Body of pancreas (tissue), 4 donors: ENCODE data around the gene ZNF384. TPM values are rescaled to one million over a fixed set of nuclear protein-coding genes. Genes with fewer than 3 reads are reported as not detected.

Experiments
- ATAC-seq: fragments of 150-250 bp; one replicate; pipeline ENCODE4 v1.9.1; 2016
- DNase-seq, 4 donors: peaks; one replicate each; pipeline ENCODE4 v3.0.0-alpha.2; 2019
- H3K27ac ChIP-seq, 4 donors: fragments of 200-600 bp; sonication (generic); 1 replicate in 3 of 4; 2 replicates in 1 of 4; pipeline versions ENCODE4 v1.5.1 to v1.6.1; 2016 to 2019; ENCODE audit warnings: mild to moderate bottlenecking in 1 of 4, mixed read lengths in 1 of 4, moderate library complexity in 1 of 4
- H3K27me3 ChIP-seq, 2 donors: fragments of 200-600 bp; sonication (generic); one replicate each; pipeline ENCODE4 v1.6.0; 2016; ENCODE audit warnings: mild to moderate bottlenecking in 1 of 2
- H3K36me3 ChIP-seq, 2 donors: fragments of 200-600 bp; sonication (generic); replicated peaks in 1 of 2; 2 replicates each; pipeline ENCODE4 v1.5.1; 2016; ENCODE audit warnings: low read depth in 2 of 2; ENCODE audit not compliant: insufficient read depth in 1 of 2
- H3K4me1 ChIP-seq: fragments of 200-600 bp; sonication (generic); one replicate; pipeline ENCODE4 v1.6.0; 2016
- H3K4me3 ChIP-seq, 2 donors: fragments of 200-600 bp; sonication (generic); 1 replicate in 1 of 2; 2 replicates in 1 of 2; pipeline ENCODE4 v1.5.1; 2016 to 2019
- H3K9me3 ChIP-seq, 3 donors: fragments of 200-600 bp; sonication (generic); 1 replicate in 2 of 3; 2 replicates in 1 of 3; pipeline ENCODE4 v1.5.1; 2016
- POLR2A ChIP-seq, 3 donors: fragments of 450-650 bp; IDR thresholded peaks; one replicate each; pipeline ENCODE4 v1.6.1; 2016; ENCODE audit warnings: antibody characterized with exemption in 3 of 3, mild to moderate bottlenecking in 2 of 3
- WGBS, 2 donors: methylation state at CpG; one replicate each; pipeline ENCODE4 v1.1.5; 2017; 5-methylcytosine and 5-hydroxymethylcytosine counted together
- intact Hi-C: fragments of 100-400 bp; cut with DNase I; formaldehyde crosslinking; loops from one replicate; pipeline ENCODE4 v1.15.1; 2023
- total RNA-seq, 2 donors: library from RNA; depleted of rRNA; stranded (reverse); fragments of >200 nt; gene quantifications; one replicate each; pipeline ENCODE4 v1.1.0, GENCODE V29; 2016
- TF ChIP-seq, protein P1 (sequence below), 7 experiments: fragments of 450-650 bp in 4 of 7; fragments of 200-600 bp in 3 of 7; sonication (generic) in 3 of 7; IDR thresholded peaks; one replicate each; pipeline ENCODE4 v1.5.1; 2016 to 2019; ENCODE audit warnings: antibody characterized with exemption in 7 of 7

The ZNF384 gene
- total RNA-seq, 2 donors from 2014 or later = 20.0 to 25.4 TPM

DNA sequence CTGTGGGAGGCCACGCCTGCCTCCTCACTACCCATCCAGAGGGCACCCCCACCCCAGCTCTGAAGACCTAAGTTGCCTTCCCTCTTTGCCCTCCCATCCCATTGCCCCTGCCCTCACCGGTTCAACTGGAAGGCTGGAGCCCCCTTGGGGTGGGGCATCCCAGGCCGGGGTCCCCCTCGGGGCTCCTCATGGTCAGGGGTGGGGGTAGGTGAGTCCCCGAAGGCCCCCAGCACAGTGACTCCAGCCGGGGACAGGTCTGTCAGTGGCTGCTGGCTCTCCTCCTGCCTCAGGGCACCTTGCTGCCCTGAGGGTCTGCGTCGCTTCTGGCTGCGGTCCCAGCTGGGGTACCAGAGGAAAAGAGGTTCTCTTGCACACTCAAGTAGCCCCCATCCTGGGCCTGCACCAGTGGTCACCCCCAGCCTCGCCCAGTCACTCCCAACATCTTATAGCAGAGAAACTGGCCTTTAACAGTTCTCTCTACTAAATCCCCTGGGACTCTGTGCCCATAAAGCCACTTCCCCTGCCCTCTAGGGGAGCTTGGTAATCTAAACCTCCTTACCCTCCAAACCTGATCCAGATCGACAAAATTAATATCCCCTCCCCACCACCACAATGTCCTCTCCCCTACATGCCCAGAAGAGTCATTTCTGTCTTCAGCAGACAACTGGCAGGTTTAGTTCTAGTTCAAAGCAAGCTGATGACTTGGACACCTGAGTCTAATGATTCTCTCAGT, 6.3 kb upstream of the ZNF384 start:
- H3K9me3 ChIP-seq = no peaks in the 10 kb centered on the region
- H3K27ac ChIP-seq = no peak overlapping the region
- WGBS, 2 donors = 28 to 44% methylated on average over 5 to 10 of the region's 11 CpGs
- H3K27me3 ChIP-seq = peaks cover 6 to 8% of the 10 kb centered on the region in 2 donors
- H3K4me3 ChIP-seq = no peak overlapping the region
- peaks cover 11% of the 10 kb centered on the region for H3K4me1 ChIP-seq
- TF ChIP-seq, protein P1, sequence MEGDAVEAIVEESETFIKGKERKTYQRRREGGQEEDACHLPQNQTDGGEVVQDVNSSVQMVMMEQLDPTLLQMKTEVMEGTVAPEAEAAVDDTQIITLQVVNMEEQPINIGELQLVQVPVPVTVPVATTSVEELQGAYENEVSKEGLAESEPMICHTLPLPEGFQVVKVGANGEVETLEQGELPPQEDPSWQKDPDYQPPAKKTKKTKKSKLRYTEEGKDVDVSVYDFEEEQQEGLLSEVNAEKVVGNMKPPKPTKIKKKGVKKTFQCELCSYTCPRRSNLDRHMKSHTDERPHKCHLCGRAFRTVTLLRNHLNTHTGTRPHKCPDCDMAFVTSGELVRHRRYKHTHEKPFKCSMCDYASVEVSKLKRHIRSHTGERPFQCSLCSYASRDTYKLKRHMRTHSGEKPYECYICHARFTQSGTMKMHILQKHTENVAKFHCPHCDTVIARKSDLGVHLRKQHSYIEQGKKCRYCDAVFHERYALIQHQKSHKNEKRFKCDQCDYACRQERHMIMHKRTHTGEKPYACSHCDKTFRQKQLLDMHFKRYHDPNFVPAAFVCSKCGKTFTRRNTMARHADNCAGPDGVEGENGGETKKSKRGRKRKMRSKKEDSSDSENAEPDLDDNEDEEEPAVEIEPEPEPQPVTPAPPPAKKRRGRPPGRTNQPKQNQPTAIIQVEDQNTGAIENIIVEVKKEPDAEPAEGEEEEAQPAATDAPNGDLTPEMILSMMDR (IDR thresholded peaks at IDR 0.05) = no peak
- TF ChIP-seq POLR2A (IDR thresholded peaks at IDR 0.05) = no peak
- H3K36me3 ChIP-seq = no peaks in the 10 kb centered on the region
- intact Hi-C loops = no loop called here
- DNase-seq (no peak), ATAC-seq (no peak)

DNA sequence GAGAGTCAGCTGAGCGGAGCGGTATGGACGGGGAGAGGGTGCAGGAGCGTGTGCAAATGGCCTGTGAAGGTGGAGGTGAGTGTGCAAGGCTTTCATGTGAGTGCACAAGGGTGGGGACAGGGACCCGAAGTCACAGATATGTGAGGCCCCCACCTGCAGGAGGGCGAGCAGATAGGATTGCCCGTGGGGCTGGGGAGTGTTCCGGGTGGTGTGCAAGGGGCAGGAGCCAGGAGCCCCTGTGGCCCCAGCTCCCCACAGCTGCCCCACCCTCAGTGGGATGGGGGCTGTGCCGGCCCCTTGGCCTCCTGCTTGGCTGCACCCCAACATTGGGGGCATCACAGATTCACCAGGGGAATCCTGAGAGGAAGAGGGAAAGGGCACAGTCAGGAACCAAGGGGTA, 5.5 kb upstream of the ZNF384 start:
- Histone ChIP-seq H3K36me3 (no peaks in the 10 kb centered on the region), H3K4me3 (no peak overlapping the region), H3K27ac (no peak overlapping the region), H3K9me3 (no peaks in the 10 kb centered on the region), H3K4me1 (peaks cover 9% of the 10 kb centered on the region), H3K27me3 (peaks cover 0 to under 1% of the 10 kb centered on the region in 2 donors)
- 57 to 63% methylated on average over 7 to 9 of the region's 9 CpGs for WGBS, 2 donors
- no peak for TF ChIP-seq POLR2A (IDR thresholded peaks at IDR 0.05)
- TF ChIP-seq, protein P1 (IDR thresholded peaks at IDR 0.05) = no peak
- intact Hi-C loops = no loop called here
- no peak for DNase-seq
- no peak for ATAC-seq

DNA sequence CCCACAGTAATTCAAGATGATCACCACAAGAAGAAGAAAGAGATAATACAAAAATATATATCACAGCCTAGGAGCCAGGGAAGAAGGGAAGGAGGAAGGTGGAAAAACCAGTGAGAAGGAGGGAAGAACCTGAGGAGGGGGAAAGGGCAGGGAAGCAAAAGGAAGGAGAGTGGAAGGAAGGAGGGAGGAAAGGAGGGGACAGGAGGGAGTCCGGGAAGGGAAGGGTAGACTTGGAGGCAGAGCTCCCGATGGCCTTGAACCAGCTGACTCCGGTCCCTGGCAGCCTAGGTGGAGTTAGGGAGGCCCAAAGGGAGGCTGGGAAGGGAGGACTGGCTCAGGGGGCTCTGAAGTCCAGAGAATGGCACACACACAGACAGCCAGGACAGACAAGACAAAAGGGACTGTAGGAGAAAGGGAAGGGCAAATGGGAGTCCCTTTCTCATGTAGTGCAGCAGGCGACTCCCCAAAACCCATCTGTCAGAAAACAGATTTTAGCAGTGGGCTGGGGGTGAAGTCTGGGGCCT, 4.7 kb upstream of the ZNF384 start:
- intact Hi-C loops = no loop called here
- no peak for TF ChIP-seq POLR2A (IDR thresholded peaks at IDR 0.05)
- TF ChIP-seq, protein P1 (IDR thresholded peaks at IDR 0.05) = no peak
- no peaks in the 10 kb centered on the region for H3K36me3 ChIP-seq
- no peak overlapping the region for H3K4me3 ChIP-seq
- 47 to 48% methylated on average over 4 of the region's 4 CpGs for WGBS, 2 donors
- DNase-seq (no peak), ATAC-seq (no peak)
- no peaks in the 10 kb centered on the region for H3K27me3 ChIP-seq
- no peak overlapping the region for H3K27ac ChIP-seq
- H3K4me1 ChIP-seq = peaks cover 9% of the 10 kb centered on the region
- H3K9me3 ChIP-seq = no peaks in the 10 kb centered on the region

DNA sequence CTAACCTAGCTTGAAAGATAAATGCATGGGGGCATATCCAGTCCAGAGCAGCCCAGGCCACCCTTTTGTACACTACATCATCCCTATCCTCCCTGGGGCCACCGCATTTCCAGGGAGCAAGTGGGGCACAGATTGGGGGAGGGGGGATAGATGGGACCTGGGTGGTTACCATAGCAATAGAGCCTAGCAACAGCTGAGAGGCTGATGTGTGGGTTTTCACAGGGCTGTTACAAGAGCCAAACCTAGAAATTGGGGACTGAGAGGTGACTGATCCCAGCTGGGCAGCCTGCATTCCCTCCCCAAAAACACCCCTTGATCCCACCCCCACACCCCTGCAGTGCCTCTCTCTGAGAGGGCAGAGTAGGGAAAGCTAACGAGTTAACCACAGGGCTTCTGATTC, 3.7 kb upstream of the ZNF384 start:
- no peak for ATAC-seq
- no peak for DNase-seq
- intact Hi-C loops = no loop called here
- peaks cover 16% of the 10 kb centered on the region for H3K4me1 ChIP-seq
- WGBS, 2 donors = 36 to 62% methylated on average over 1 to 2 of the region's 2 CpGs
- no peaks in the 10 kb centered on the region for H3K9me3 ChIP-seq
- H3K27ac ChIP-seq = no peak overlapping the region
- H3K36me3 ChIP-seq = no peaks in the 10 kb centered on the region
- H3K4me3 ChIP-seq = no peak overlapping the region
- TF ChIP-seq, protein P1 (IDR thresholded peaks at IDR 0.05) = no peak
- H3K27me3 ChIP-seq = no peaks in the 10 kb centered on the region

DNA sequence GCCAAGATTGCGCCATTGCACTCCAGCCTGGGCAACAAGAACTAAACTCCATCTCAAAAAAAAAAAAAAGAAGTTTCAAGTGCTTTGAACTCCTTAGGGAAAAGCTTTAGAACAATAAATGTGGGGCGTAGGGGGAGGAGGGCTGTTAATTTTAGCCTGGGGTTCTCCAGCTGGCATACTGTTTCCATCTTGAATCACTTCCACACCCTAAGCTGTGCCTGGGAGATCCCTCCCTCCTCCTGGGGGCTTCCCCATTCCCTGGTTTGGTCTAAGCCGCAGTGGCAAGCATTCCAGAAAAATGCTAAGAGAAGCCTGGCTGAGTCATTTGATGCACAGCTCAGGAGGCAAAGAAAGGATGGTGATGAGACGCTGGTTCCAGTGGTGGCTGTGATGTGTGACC, 2.3 kb upstream of the ZNF384 start:
- no peak for TF ChIP-seq POLR2A (IDR thresholded peaks at IDR 0.05)
- TF ChIP-seq, protein P1 (IDR thresholded peaks at IDR 0.05) = no peak
- no peaks in the 10 kb centered on the region for H3K9me3 ChIP-seq
- no peaks in the 10 kb centered on the region for H3K36me3 ChIP-seq
- 87 to 94% methylated on average over 4 of the region's 4 CpGs for WGBS, 2 donors
- no peaks in the 10 kb centered on the region for H3K27me3 ChIP-seq
- DNase-seq = no peak
- H3K4me1 ChIP-seq = peaks cover 26% of the 10 kb centered on the region
- intact Hi-C loops = no loop called here
- no peak overlapping the region for H3K27ac ChIP-seq
- ATAC-seq = no peak
- H3K4me3 ChIP-seq = no peak overlapping the region
